HEK293T (cell line): ENCODE results near the gene RNF214.

ENCODE experiments used
- FOXM1 ChIP-seq: fragments of 450-650 bp; IDR thresholded peaks from 2 replicates; pipeline ENCODE4 v1.6.1; 2017; ENCODE audit warnings: mild to moderate bottlenecking, borderline replicate concordance
- HDGF ChIP-seq: fragments of 450-650 bp; IDR thresholded peaks from 2 replicates; pipeline ENCODE4 v1.6.1; 2017; ENCODE audit warnings: antibody characterized with exemption, borderline replicate concordance
- L3MBTL2 ChIP-seq: fragments of 450-650 bp; conservative IDR thresholded peaks from 2 replicates; pipeline ENCODE4 v1.6.1; 2016; ENCODE audit warnings: mild to moderate bottlenecking
- TARDBP ChIP-seq: fragments of 450-650 bp; IDR thresholded peaks from 2 replicates; pipeline ENCODE4 v1.6.1; 2016

- TF ChIP-seq FOXM1, result no peak
- no peak for TF ChIP-seq L3MBTL2
- TF ChIP-seq TARDBP, result no peak
- no peak for TF ChIP-seq HDGF
Observed at GRCh38 chr11:117187007-117187406, 45.5 kb upstream of the RNF214 start.
